Measurements from ENCODE around the gene ZNF688. TPM values are rescaled to one million over a fixed set of nuclear protein-coding genes. Genes with fewer than 3 reads are reported as not detected.

The ZNF688 gene
- total RNA-seq, 1 donor from 2014 or later, result 18.7 TPM

GRCh38 chr16:30605158-30605557, 33.6 kb upstream of the ZNF688 start:
- H3K27ac Mint-ChIP-seq (ENCODE audit: unreplicated experiment), result no peak overlapping the region
- no peak for DNase-seq
- H3K36me3 Mint-ChIP-seq (ENCODE audit: unreplicated experiment), result peaks cover 5% of the 10 kb centered on the region
- TF ChIP-seq CTCF (IDR thresholded peaks at IDR 0.05; ENCODE audit: partially characterized antibody, unreplicated experiment), result no peak
- peaks cover 6% of the 10 kb centered on the region for H3K27me3 Mint-ChIP-seq (ENCODE audit: unreplicated experiment)
- H3K4me1 Mint-ChIP-seq (ENCODE audit: low read depth, unreplicated experiment), result no peaks in the 10 kb centered on the region
- H3K4me3 Mint-ChIP-seq (ENCODE audit: unreplicated experiment), result no peak overlapping the region
- H3K9me3 Mint-ChIP-seq (ENCODE audit: unreplicated experiment), result peaks cover 10% of the 10 kb centered on the region

- Mint-ChIP-seq H3K9me3 (ENCODE audit: unreplicated experiment) (peaks cover 9% of the 10 kb centered on the region), H3K27me3 (ENCODE audit: unreplicated experiment) (peaks cover 5% of the 10 kb centered on the region), H3K36me3 (ENCODE audit: unreplicated experiment) (peaks cover 5% of the 10 kb centered on the region), H3K4me3 (ENCODE audit: unreplicated experiment) (no peak overlapping the region), H3K4me1 (ENCODE audit: low read depth, unreplicated experiment) (no peaks in the 10 kb centered on the region), H3K27ac (ENCODE audit: unreplicated experiment) (no peak overlapping the region)
- DNase-seq, result no peak
- TF ChIP-seq CTCF (IDR thresholded peaks at IDR 0.05; ENCODE audit: partially characterized antibody, unreplicated experiment), result no peak
Measured at GRCh38 chr16:30604316-30604947, 32.9 kb upstream of the ZNF688 start.

GRCh38 chr16:30603945-30604315, 32.4 kb upstream of the ZNF688 start:
- H3K27ac Mint-ChIP-seq (ENCODE audit: unreplicated experiment), result no peak overlapping the region
- H3K9me3 Mint-ChIP-seq (ENCODE audit: unreplicated experiment), result peaks cover 6% of the 10 kb centered on the region
- no peak for TF ChIP-seq CTCF (IDR thresholded peaks at IDR 0.05; ENCODE audit: partially characterized antibody, unreplicated experiment)
- peaks cover 5% of the 10 kb centered on the region for H3K36me3 Mint-ChIP-seq (ENCODE audit: unreplicated experiment)
- no peak overlapping the region for H3K4me3 Mint-ChIP-seq (ENCODE audit: unreplicated experiment)
- peaks cover 5% of the 10 kb centered on the region for H3K27me3 Mint-ChIP-seq (ENCODE audit: unreplicated experiment)
- DNase-seq, result no peak
- no peaks in the 10 kb centered on the region for H3K4me1 Mint-ChIP-seq (ENCODE audit: low read depth, unreplicated experiment)

GRCh38 chr16:30602616-30603277, 31.2 kb upstream of the ZNF688 start:
- Mint-ChIP-seq H3K27me3 (ENCODE audit: unreplicated experiment) (peaks cover 5% of the 10 kb centered on the region), H3K27ac (ENCODE audit: unreplicated experiment) (no peak overlapping the region), H3K36me3 (ENCODE audit: unreplicated experiment) (peaks cover 5% of the 10 kb centered on the region), H3K9me3 (ENCODE audit: unreplicated experiment) (peaks cover 4% of the 10 kb centered on the region), H3K4me3 (ENCODE audit: unreplicated experiment) (no peak overlapping the region), H3K4me1 (ENCODE audit: low read depth, unreplicated experiment) (no peaks in the 10 kb centered on the region)
- TF ChIP-seq CTCF (IDR thresholded peaks at IDR 0.05; ENCODE audit: partially characterized antibody, unreplicated experiment), result no peak
- DNase-seq, result no peak

- H3K4me3 Mint-ChIP-seq (ENCODE audit: unreplicated experiment), result no peak overlapping the region
- peaks cover 5% of the 10 kb centered on the region for H3K36me3 Mint-ChIP-seq (ENCODE audit: unreplicated experiment)
- H3K9me3 Mint-ChIP-seq (ENCODE audit: unreplicated experiment), result peaks cover 4% of the 10 kb centered on the region
- no peak for TF ChIP-seq CTCF (IDR thresholded peaks at IDR 0.05; ENCODE audit: partially characterized antibody, unreplicated experiment)
- no peaks in the 10 kb centered on the region for H3K4me1 Mint-ChIP-seq (ENCODE audit: low read depth, unreplicated experiment)
- no peak for DNase-seq
- H3K27ac Mint-ChIP-seq (ENCODE audit: unreplicated experiment), result no peak overlapping the region
- peaks cover 5% of the 10 kb centered on the region for H3K27me3 Mint-ChIP-seq (ENCODE audit: unreplicated experiment)
Measured at GRCh38 chr16:30601966-30602365, 30.5 kb upstream of the ZNF688 start.
